H9 (cell line): Measurements from ENCODE around the gene RASA3. TPM values are rescaled to one million over a fixed set of nuclear protein-coding genes. Genes with fewer than 3 reads are reported as not detected.

Experiments used
- DNase-seq: peaks from one replicate; pipeline ENCODE4 v3.0.0-alpha.2; 2017
- H2AFZ ChIP-seq: one replicate; pipeline ENCODE4 v1.6.1; 2013; ENCODE audit warnings: mild to moderate bottlenecking, low read length, control low read depth, moderate library complexity
- H2AK5ac ChIP-seq: 2 replicates; pipeline ENCODE4 v1.6.1; 2013; ENCODE audit warnings: low read length, control low read depth, mixed read lengths; ENCODE audit not compliant: insufficient read length
- H2BK120ac ChIP-seq: one replicate; pipeline ENCODE4 v1.6.1; 2013; ENCODE audit warnings: low read depth, mild to moderate bottlenecking, low read length, control low read depth, inconsistent platforms; ENCODE audit not compliant: poor library complexity, severe bottlenecking
- H2BK12ac ChIP-seq: 2 replicates; pipeline ENCODE4 v1.6.1; 2013; ENCODE audit warnings: low read length, control low read depth, mixed read lengths, low read depth; ENCODE audit not compliant: insufficient read length
- H2BK15ac ChIP-seq: 2 replicates; pipeline ENCODE4 v1.6.1; 2013; ENCODE audit warnings: low read depth, low read length, control low read depth
- H2BK20ac ChIP-seq: one replicate; pipeline ENCODE4 v1.6.1; 2013; ENCODE audit warnings: low read depth, mild to moderate bottlenecking, low read length, control low read depth, inconsistent platforms; ENCODE audit not compliant: poor library complexity, severe bottlenecking
- H2BK5ac ChIP-seq: 2 replicates; pipeline ENCODE4 v1.6.1; 2013; ENCODE audit warnings: low read length, control low read depth, mixed read lengths; ENCODE audit not compliant: insufficient read length
- H3K14ac ChIP-seq: 2 replicates; pipeline ENCODE4 v1.6.1; 2013; ENCODE audit warnings: low read length, control low read depth; ENCODE audit not compliant: insufficient read depth
- H3K18ac ChIP-seq: 2 replicates; pipeline ENCODE4 v1.6.1; 2013; ENCODE audit warnings: low read depth, mild to moderate bottlenecking, mixed read lengths, low read length, control low read depth; ENCODE audit not compliant: insufficient read length
- H3K23ac ChIP-seq: 2 replicates; pipeline ENCODE4 v1.6.1; 2013; ENCODE audit warnings: low read length, control low read depth, mixed read lengths, low read depth; ENCODE audit not compliant: insufficient read length
- H3K23me2 ChIP-seq: 2 replicates; pipeline ENCODE4 v1.6.1; 2013; ENCODE audit warnings: low read depth, mild to moderate bottlenecking, mixed read lengths, low read length, control low read depth; ENCODE audit not compliant: insufficient read length, poor library complexity, severe bottlenecking
- H3K27ac ChIP-seq: 2 replicates; pipeline ENCODE4 v1.5.1; 2013; ENCODE audit warnings: low read length, control low read depth, mixed read lengths, low read depth; ENCODE audit not compliant: insufficient read length
- H3K27me3 ChIP-seq: 2 replicates; pipeline ENCODE4 v1.6.1; 2013; ENCODE audit warnings: low read length, control low read depth, inconsistent platforms; ENCODE audit not compliant: insufficient read depth
- H3K4ac ChIP-seq: 2 replicates; pipeline ENCODE4 v1.6.1; 2013; ENCODE audit warnings: low read depth, mild to moderate bottlenecking, control low read depth, inconsistent platforms, low read length, moderate library complexity
- H3K4me1 ChIP-seq: 2 replicates; pipeline ENCODE4 v1.6.1; 2013; ENCODE audit warnings: low read length, control low read depth, inconsistent platforms; ENCODE audit not compliant: insufficient read depth
- H3K4me2 ChIP-seq: 2 replicates; pipeline ENCODE4 v1.6.1; 2013; ENCODE audit warnings: low read length, control low read depth, mixed read lengths; ENCODE audit not compliant: insufficient read length, insufficient read depth
- H3K56ac ChIP-seq: 2 replicates; pipeline ENCODE4 v1.6.1; 2013; ENCODE audit warnings: low read depth, mild to moderate bottlenecking, mixed read lengths, low read length, control low read depth; ENCODE audit not compliant: insufficient read length
- H3K79me1 ChIP-seq: 2 replicates; pipeline ENCODE4 v1.6.1; 2013; ENCODE audit warnings: low read depth, mild to moderate bottlenecking, moderate library complexity, low read length, control low read depth, inconsistent platforms; ENCODE audit not compliant: insufficient read depth, poor library complexity, severe bottlenecking
- H3K79me2 ChIP-seq: 2 replicates; pipeline ENCODE4 v1.6.1; 2013; ENCODE audit warnings: low read length, control low read depth, inconsistent platforms; ENCODE audit not compliant: insufficient read depth
- H3K9ac ChIP-seq: 2 replicates; pipeline ENCODE4 v1.6.1; 2013; ENCODE audit warnings: low read length, control low read depth, mixed read lengths; ENCODE audit not compliant: insufficient read length; ENCODE audit errors: extremely low read depth
- H3K9me3 ChIP-seq: one replicate; pipeline ENCODE4 v1.6.1; 2013; ENCODE audit warnings: low read depth, low read length, inconsistent platforms; ENCODE audit not compliant: control insufficient read depth
- H3T11ph ChIP-seq: one replicate; pipeline ENCODE4 v1.6.1; 2013; ENCODE audit warnings: mild to moderate bottlenecking, low read length, control low read depth, inconsistent platforms
- H4K20me1 ChIP-seq: one replicate; pipeline ENCODE4 v1.6.1; 2013; ENCODE audit not compliant: control insufficient read depth, insufficient read length, insufficient read depth
- H4K5ac ChIP-seq: 2 replicates; pipeline ENCODE4 v1.6.1; 2013; ENCODE audit warnings: low read depth, mild to moderate bottlenecking, mixed read lengths, low read length, control low read depth; ENCODE audit not compliant: insufficient read length
- H4K8ac ChIP-seq: replicated peaks from 2 replicates; pipeline ENCODE4 v1.6.1; 2013; ENCODE audit warnings: low read length, control low read depth, mixed read lengths, low read depth; ENCODE audit not compliant: insufficient read length
- H4K91ac ChIP-seq: 2 replicates; pipeline ENCODE4 v1.6.1; 2013; ENCODE audit warnings: low read depth, mild to moderate bottlenecking, moderate library complexity, mixed read lengths, low read length, control low read depth; ENCODE audit not compliant: insufficient read length
- H3K27ac Mint-ChIP-seq, 3 experiments: 2 replicates in 2 of 3; 3 replicates in 1 of 3; pipeline ENCODE4 v1.8.0; 2020 to 2021; ENCODE audit warnings: mixed read lengths in 3 of 3, mild to moderate bottlenecking in 1 of 3, moderate library complexity in 1 of 3
- H3K27me3 Mint-ChIP-seq: 2 replicates; pipeline ENCODE4 v1.8.0; 2021; ENCODE audit warnings: low read depth, mild to moderate bottlenecking, moderate library complexity, mixed read lengths
- H3K36me3 Mint-ChIP-seq, 3 experiments: 2 replicates in 2 of 3; 3 replicates in 1 of 3; pipeline ENCODE4 v1.8.0; 2020 to 2021; ENCODE audit warnings: low read depth in 3 of 3, mixed read lengths in 3 of 3; ENCODE audit not compliant: insufficient read depth in 1 of 3
- H3K4me1 Mint-ChIP-seq, 2 experiments: 2 replicates each; pipeline ENCODE4 v1.8.0; 2020; ENCODE audit warnings: mixed read lengths in 2 of 2
- H3K4me3 Mint-ChIP-seq, 2 experiments: 2 replicates in 1 of 2; 3 replicates in 1 of 2; pipeline ENCODE4 v1.8.0; 2020 to 2021; ENCODE audit warnings: mild to moderate bottlenecking in 2 of 2, mixed read lengths in 2 of 2, moderate library complexity in 1 of 2
- H3K9me3 Mint-ChIP-seq, 2 experiments: 2 replicates in 1 of 2; 3 replicates in 1 of 2; pipeline ENCODE4 v1.8.0; 2020; ENCODE audit warnings: mild to moderate bottlenecking in 2 of 2, mixed read lengths in 2 of 2, moderate library complexity in 1 of 2
- CTCF ChIP-seq: fragments of 200-600 bp; sonication (generic); conservative IDR thresholded peaks from 3 replicates; pipeline ENCODE4 v1.8.0; 2021; ENCODE audit warnings: antibody characterized with exemption, mild to moderate bottlenecking
- WGBS: extraction: QIAGEN DNeasy Blood & Tissue Kit; methylation state at CpG from one replicate; pipeline ENCODE4 v1.1.7; 2013; ENCODE audit warnings: missing lambda C conversion rate, low lambda C conversion rate, mixed read lengths; ENCODE audit not compliant: insufficient read length; ENCODE audit errors: extremely low coverage; 5-methylcytosine and 5-hydroxymethylcytosine counted together
- total RNA-seq: library from RNA; stranded (reverse); gene quantifications from 2 replicates; pipeline ENCODE4 v1.2.1, GENCODE V29; 2021

Gene RASA3
- total RNA-seq, 1 experiment from 2014 or later = 12.3 TPM

GRCh38 chr13:114136576-114136975 is 4.2 kb upstream of the RASA3 start:
- Mint-ChIP-seq H3K36me3 (peaks cover 0 to 8% (median 0%) of the 10 kb centered on the region in 3 experiments; a peak in 3 of 7 replicates), H3K9me3 (peaks cover 4 to 6% of the 10 kb centered on the region in 2 experiments; a peak in 4 of 5 replicates), H3K4me3 (no peak overlapping the region), H3K27me3 (peaks cover 2% of the 10 kb centered on the region), H3K4me1 (peaks cover 12 to 16% of the 10 kb centered on the region in 2 experiments), H3K27ac (peak overlapping the region in 2 of 3 experiments; percentile 64 to 87; a peak in 1 of 7 replicates)
- H3K9me3 ChIP-seq = no peaks in the 10 kb centered on the region
- H3K18ac ChIP-seq = no peak overlapping the region
- no peak overlapping the region for H2AK5ac ChIP-seq
- no peak overlapping the region for H3T11ph ChIP-seq
- H4K5ac ChIP-seq = no peak overlapping the region
- no peak for DNase-seq
- H2BK12ac ChIP-seq = no peak overlapping the region
- no peak overlapping the region for H2BK5ac ChIP-seq
- H3K27ac ChIP-seq = no peak overlapping the region
- WGBS = no CpG with 5 or more reads among the region's 7 CpGs
- no peak overlapping the region for H2AFZ ChIP-seq
- H3K23me2 ChIP-seq = peaks cover 3% of the 10 kb centered on the region
- no peak for TF ChIP-seq CTCF
- H3K4me1 ChIP-seq = no peaks in the 10 kb centered on the region; the same call in 1 of the 2 replicates
- no peak overlapping the region for H2BK20ac ChIP-seq
- H3K79me2 ChIP-seq = no peaks in the 10 kb centered on the region
- no peak overlapping the region for H3K23ac ChIP-seq
- no peak overlapping the region for H3K14ac ChIP-seq
- H2BK120ac ChIP-seq = no peak overlapping the region
- no peak overlapping the region for H2BK15ac ChIP-seq
- H4K8ac ChIP-seq = no peak overlapping the region
- H3K27me3 ChIP-seq = no peaks in the 10 kb centered on the region
- no peaks in the 10 kb centered on the region for H4K20me1 ChIP-seq
- no peak overlapping the region for H3K4me2 ChIP-seq
- no peak overlapping the region for H3K56ac ChIP-seq
- H4K91ac ChIP-seq = no peak overlapping the region
- peaks cover 1% of the 10 kb centered on the region for H3K79me1 ChIP-seq
- H3K9ac ChIP-seq = no peak overlapping the region
- H3K4ac ChIP-seq = no peak overlapping the region
